ENCODE data around the gene CHRM4. TPM values are rescaled to one million over a fixed set of nuclear protein-coding genes. Genes with fewer than 3 reads are reported as not detected.
"Not testable (repeated sequence)": the region's sequence is repeated elsewhere in the genome, so short reads cannot be mapped to it uniquely, and the experiment has no call there.

Gene CHRM4
- total RNA-seq, 1 donor from 2014 or later: not detected

GRCh38 chr11:46377831-46378230 lies 13.7 kb downstream of the CHRM4 start:
- Histone ChIP-seq H3K36me3 (ENCODE audit: control insufficient read depth in 3 of 3, insufficient read depth in 3 of 3, low read length in 3 of 3) (peaks cover 41 to 50% (median 48%) of the 10 kb centered on the region in 3 donors), H3K9ac (ENCODE audit: low read depth in 1 of 3, low read length in 3 of 3) (no peak overlapping the region), H3K4me3 (ENCODE audit: low read length in 3 of 3) (no peak overlapping the region), H3K9me3 (ENCODE audit: control insufficient read depth in 3 of 3, low read length in 3 of 3) (no peaks in the 10 kb centered on the region), H3K27me3 (ENCODE audit: control insufficient read depth in 3 of 3, insufficient read depth in 3 of 3, low read length in 3 of 3) (peaks cover 6 to 15% (median 11%) of the 10 kb centered on the region in 3 donors), H3K27ac (ENCODE audit: low read depth, low read length) (no peak overlapping the region), H3K4me1 (ENCODE audit: control insufficient read depth in 3 of 3, insufficient read depth in 3 of 3, low read length in 3 of 3) (peaks cover 14 to 20% (median 15%) of the 10 kb centered on the region in 3 donors)

GRCh38 chr11:46377290-46377689 lies 14.3 kb downstream of the CHRM4 start:
- no peak overlapping the region for H3K4me3 ChIP-seq (ENCODE audit: low read length in 3 of 3)
- H3K9ac ChIP-seq (ENCODE audit: low read depth in 1 of 3, low read length in 3 of 3): no peak overlapping the region
- no peak overlapping the region for H3K27ac ChIP-seq (ENCODE audit: low read depth, low read length)
- peaks cover 2 to 10% (median 6%) of the 10 kb centered on the region in 3 donors for H3K27me3 ChIP-seq (ENCODE audit: control insufficient read depth in 3 of 3, insufficient read depth in 3 of 3, low read length in 3 of 3)
- peaks cover 10 to 14% (median 12%) of the 10 kb centered on the region in 3 donors for H3K4me1 ChIP-seq (ENCODE audit: control insufficient read depth in 3 of 3, insufficient read depth in 3 of 3, low read length in 3 of 3)
- H3K9me3 ChIP-seq (ENCODE audit: control insufficient read depth in 3 of 3, low read length in 3 of 3): no peaks in the 10 kb centered on the region
- H3K36me3 ChIP-seq (ENCODE audit: control insufficient read depth in 3 of 3, insufficient read depth in 3 of 3, low read length in 3 of 3): peaks cover 45 to 55% (median 52%) of the 10 kb centered on the region in 3 donors

- Histone ChIP-seq H3K27me3 (ENCODE audit: control insufficient read depth in 3 of 3, insufficient read depth in 3 of 3, low read length in 3 of 3) (peaks cover 0 to 4% (median 0%) of the 10 kb centered on the region in 3 donors), H3K9ac (ENCODE audit: low read depth in 1 of 3, low read length in 3 of 3) (no peak overlapping the region), H3K4me1 (ENCODE audit: control insufficient read depth in 3 of 3, insufficient read depth in 3 of 3, low read length in 3 of 3) (peaks cover 4 to 9% (median 6%) of the 10 kb centered on the region in 3 donors), H3K27ac (ENCODE audit: low read depth, low read length) (no peak overlapping the region), H3K4me3 (ENCODE audit: low read length in 3 of 3) (no peak overlapping the region), H3K36me3 (ENCODE audit: control insufficient read depth in 3 of 3, insufficient read depth in 3 of 3, low read length in 3 of 3) (peaks cover 53 to 64% (median 60%) of the 10 kb centered on the region in 3 donors), H3K9me3 (ENCODE audit: control insufficient read depth in 3 of 3, low read length in 3 of 3) (no peaks in the 10 kb centered on the region)
Observed at GRCh38 chr11:46376258-46377050, 15.1 kb downstream of the CHRM4 start.

- peaks cover 0 to 9% (median 2%) of the 10 kb centered on the region in 3 donors for H3K4me1 ChIP-seq (ENCODE audit: control insufficient read depth in 3 of 3, insufficient read depth in 3 of 3, low read length in 3 of 3)
- H3K36me3 ChIP-seq (ENCODE audit: control insufficient read depth in 3 of 3, insufficient read depth in 3 of 3, low read length in 3 of 3): peaks cover 58 to 70% (median 66%) of the 10 kb centered on the region in 3 donors
Observed at GRCh38 chr11:46375392-46376101, 16.0 kb downstream of the CHRM4 start.

GRCh38 chr11:46374815-46375214 lies 16.8 kb downstream of the CHRM4 start:
- H3K36me3 ChIP-seq (ENCODE audit: control insufficient read depth in 3 of 3, insufficient read depth in 3 of 3, low read length in 3 of 3): peaks cover 66 to 77% (median 73%) of the 10 kb centered on the region in 3 donors
- no peak overlapping the region for H3K27ac ChIP-seq (ENCODE audit: low read depth, low read length)
- H3K4me3 ChIP-seq (ENCODE audit: low read length in 3 of 3): no peak overlapping the region
- no peak overlapping the region for H3K9ac ChIP-seq (ENCODE audit: low read depth in 1 of 3, low read length in 3 of 3)
- H3K4me1 ChIP-seq (ENCODE audit: control insufficient read depth in 3 of 3, insufficient read depth in 3 of 3, low read length in 3 of 3): peaks cover 0 to 9% (median 2%) of the 10 kb centered on the region in 3 donors
- H3K27me3 ChIP-seq (ENCODE audit: control insufficient read depth in 3 of 3, insufficient read depth in 3 of 3, low read length in 3 of 3): no peaks in the 10 kb centered on the region
- no peaks in the 10 kb centered on the region for H3K9me3 ChIP-seq (ENCODE audit: control insufficient read depth in 3 of 3, low read length in 3 of 3)

More at GRCh38 chr11:46375392-46376101, 16.0 kb downstream of the CHRM4 start:
- Histone ChIP-seq H3K27me3 (ENCODE audit: control insufficient read depth in 3 of 3, insufficient read depth in 3 of 3, low read length in 3 of 3) (no peaks in the 10 kb centered on the region), H3K27ac (ENCODE audit: low read depth, low read length) (no peak overlapping the region), H3K9ac (ENCODE audit: low read depth in 1 of 3, low read length in 3 of 3) (no peak overlapping the region), H3K9me3 (ENCODE audit: control insufficient read depth in 3 of 3, low read length in 3 of 3) (no peaks in the 10 kb centered on the region), H3K4me3 (ENCODE audit: low read length in 3 of 3) (no peak overlapping the region)

- Histone ChIP-seq H3K27me3 (ENCODE audit: control insufficient read depth in 3 of 3, insufficient read depth in 3 of 3, low read length in 3 of 3) (no peaks in the 10 kb centered on the region), H3K9ac (ENCODE audit: low read depth in 1 of 3, low read length in 3 of 3) (no peak overlapping the region), H3K27ac (ENCODE audit: low read depth, low read length) (no peak overlapping the region), H3K9me3 (ENCODE audit: control insufficient read depth in 3 of 3, low read length in 3 of 3) (no peaks in the 10 kb centered on the region), H3K4me1 (ENCODE audit: control insufficient read depth in 3 of 3, insufficient read depth in 3 of 3, low read length in 3 of 3) (peaks cover 0 to 5% (median 2%) of the 10 kb centered on the region in 3 donors), H3K36me3 (ENCODE audit: control insufficient read depth in 3 of 3, insufficient read depth in 3 of 3, low read length in 3 of 3) (peaks cover 73 to 85% (median 79%) of the 10 kb centered on the region in 3 donors), H3K4me3 (ENCODE audit: low read length in 3 of 3) (no peak overlapping the region)
Observed at GRCh38 chr11:46373787-46374740, 17.5 kb downstream of the CHRM4 start.

GRCh38 chr11:46372501-46372900 lies 19.1 kb downstream of the CHRM4 start:
- not testable (repeated sequence) for H3K9ac ChIP-seq (ENCODE audit: low read depth in 1 of 3, low read length in 3 of 3); H3K27ac ChIP-seq (ENCODE audit: low read depth, low read length); H3K9me3 ChIP-seq (ENCODE audit: control insufficient read depth in 3 of 3, low read length in 3 of 3); H3K27me3 ChIP-seq (ENCODE audit: control insufficient read depth in 3 of 3, insufficient read depth in 3 of 3, low read length in 3 of 3); H3K4me3 ChIP-seq (ENCODE audit: low read length in 3 of 3); H3K4me1 ChIP-seq (ENCODE audit: control insufficient read depth in 3 of 3, insufficient read depth in 3 of 3, low read length in 3 of 3)
- peaks cover 79 to 86% (median 85%) of the 10 kb centered on the region in 3 donors for H3K36me3 ChIP-seq (ENCODE audit: control insufficient read depth in 3 of 3, insufficient read depth in 3 of 3, low read length in 3 of 3)

GRCh38 chr11:46372086-46372485 lies 19.5 kb downstream of the CHRM4 start:
- H3K27me3 ChIP-seq (ENCODE audit: control insufficient read depth in 3 of 3, insufficient read depth in 3 of 3, low read length in 3 of 3): no peaks in the 10 kb centered on the region
- no peak overlapping the region for H3K4me3 ChIP-seq (ENCODE audit: low read length in 3 of 3)
- H3K36me3 ChIP-seq (ENCODE audit: control insufficient read depth in 3 of 3, insufficient read depth in 3 of 3, low read length in 3 of 3): peaks cover 75 to 83% (median 81%) of the 10 kb centered on the region in 3 donors
- no peaks in the 10 kb centered on the region for H3K9me3 ChIP-seq (ENCODE audit: control insufficient read depth in 3 of 3, low read length in 3 of 3)
- H3K9ac ChIP-seq (ENCODE audit: low read depth in 1 of 3, low read length in 3 of 3): no peak overlapping the region
- no peak overlapping the region for H3K27ac ChIP-seq (ENCODE audit: low read depth, low read length)
- peaks cover 3 to 7% (median 6%) of the 10 kb centered on the region in 3 donors for H3K4me1 ChIP-seq (ENCODE audit: control insufficient read depth in 3 of 3, insufficient read depth in 3 of 3, low read length in 3 of 3)

- Histone ChIP-seq H3K4me1 (ENCODE audit: control insufficient read depth in 3 of 3, insufficient read depth in 3 of 3, low read length in 3 of 3) (peaks cover 6 to 15% (median 14%) of the 10 kb centered on the region in 3 donors), H3K36me3 (ENCODE audit: control insufficient read depth in 3 of 3, insufficient read depth in 3 of 3, low read length in 3 of 3) (peaks cover 69 to 79% (median 75%) of the 10 kb centered on the region in 3 donors)
- H3K9ac ChIP-seq (ENCODE audit: low read depth in 1 of 3, low read length in 3 of 3); H3K9me3 ChIP-seq (ENCODE audit: control insufficient read depth in 3 of 3, low read length in 3 of 3); H3K27ac ChIP-seq (ENCODE audit: low read depth, low read length); H3K4me3 ChIP-seq (ENCODE audit: low read length in 3 of 3); H3K27me3 ChIP-seq (ENCODE audit: control insufficient read depth in 3 of 3, insufficient read depth in 3 of 3, low read length in 3 of 3): not testable (repeated sequence)
Observed at GRCh38 chr11:46371262-46371661, 20.3 kb downstream of the CHRM4 start.
